Muscle of leg (tissue), 11 donors: Measurements from ENCODE around the gene ERMAP. TPM values are rescaled to one million over a fixed set of nuclear protein-coding genes. Genes with fewer than 3 reads are reported as not detected.

ENCODE experiments used
- DNase-seq: peaks from one replicate; pipeline ENCODE4 v3.0.0; 2013
- H3K27ac ChIP-seq: one replicate; pipeline ENCODE4 v1.5.1; 2013; ENCODE audit warnings: mild to moderate bottlenecking, low read length, control low read depth
- H3K27me3 ChIP-seq: one replicate; pipeline ENCODE4 v1.6.1; 2013; ENCODE audit warnings: low read length; ENCODE audit not compliant: control insufficient read depth, insufficient read depth
- H3K36me3 ChIP-seq: one replicate; pipeline ENCODE4 v1.6.1; 2013; ENCODE audit warnings: low read length; ENCODE audit not compliant: control insufficient read depth, insufficient read depth
- H3K4me1 ChIP-seq: one replicate; pipeline ENCODE4 v1.6.1; 2013; ENCODE audit warnings: low read length; ENCODE audit not compliant: control insufficient read depth, insufficient read depth
- H3K4me3 ChIP-seq: one replicate; pipeline ENCODE4 v1.5.1; 2013; ENCODE audit warnings: low read length, control low read depth
- H3K9me3 ChIP-seq: replicated peaks from 2 replicates; pipeline ENCODE4 v1.6.1; 2013; ENCODE audit warnings: low read depth, low read length; ENCODE audit not compliant: control insufficient read depth
- WGBS: methylation state at CpG from one replicate; pipeline ENCODE4 v1.1.5; 2013; ENCODE audit warnings: missing lambda C conversion rate; ENCODE audit not compliant: insufficient coverage; 5-methylcytosine and 5-hydroxymethylcytosine counted together
- polyA plus RNA-seq, 8 donors: library from polyadenylated mRNA; unstranded; fragments of 120-200 nt; gene quantifications; one replicate each; pipeline versions ENCODE4 v1.2.1 to v1.2.3, GENCODE V29; 2013; ENCODE audit warnings: inconsistent platforms in 1 of 8, low replicate concordance in 1 of 8; ENCODE audit not compliant: insufficient read length in 8 of 8, insufficient read depth in 1 of 8
- total RNA-seq: library from RNA; stranded (reverse); fragments of 120-200 nt; gene quantifications from one replicate; pipeline ENCODE4 v1.2.4, GENCODE V29; 2013

The ERMAP gene
- total and polyA plus RNA-seq, 9 donors: 6.7 to 10.9 (median 8.3) TPM

DNA sequence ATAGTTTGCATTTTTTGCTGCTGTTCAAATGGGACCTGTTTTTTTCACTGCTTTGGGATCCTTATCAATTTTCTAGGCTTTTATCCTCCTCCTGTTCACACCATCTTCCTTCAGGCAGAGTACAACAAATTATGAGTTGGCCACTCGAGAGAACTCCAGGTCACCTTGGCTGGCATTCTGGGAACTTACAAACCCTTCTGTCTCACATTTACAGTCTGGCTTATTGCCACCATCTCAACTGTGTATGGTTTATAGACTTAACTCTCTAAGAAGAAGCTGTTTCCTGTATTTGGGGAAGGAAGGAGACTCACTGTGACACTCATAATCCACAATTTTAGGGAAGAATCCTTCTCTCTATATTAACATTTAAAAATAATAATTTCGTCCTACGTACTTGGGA, 24.1 kb downstream of the ERMAP start:
- peaks cover 2% of the 10 kb centered on the region for H3K4me1 ChIP-seq
- H3K9me3 ChIP-seq: no peaks in the 10 kb centered on the region
- H3K27me3 ChIP-seq: no peaks in the 10 kb centered on the region
- DNase-seq: no peak
- no CpG with 5 or more reads among the region's 3 CpGs for WGBS
- no peak overlapping the region for H3K4me3 ChIP-seq
- H3K36me3 ChIP-seq: peaks cover 9% of the 10 kb centered on the region
- no peak overlapping the region for H3K27ac ChIP-seq

DNA sequence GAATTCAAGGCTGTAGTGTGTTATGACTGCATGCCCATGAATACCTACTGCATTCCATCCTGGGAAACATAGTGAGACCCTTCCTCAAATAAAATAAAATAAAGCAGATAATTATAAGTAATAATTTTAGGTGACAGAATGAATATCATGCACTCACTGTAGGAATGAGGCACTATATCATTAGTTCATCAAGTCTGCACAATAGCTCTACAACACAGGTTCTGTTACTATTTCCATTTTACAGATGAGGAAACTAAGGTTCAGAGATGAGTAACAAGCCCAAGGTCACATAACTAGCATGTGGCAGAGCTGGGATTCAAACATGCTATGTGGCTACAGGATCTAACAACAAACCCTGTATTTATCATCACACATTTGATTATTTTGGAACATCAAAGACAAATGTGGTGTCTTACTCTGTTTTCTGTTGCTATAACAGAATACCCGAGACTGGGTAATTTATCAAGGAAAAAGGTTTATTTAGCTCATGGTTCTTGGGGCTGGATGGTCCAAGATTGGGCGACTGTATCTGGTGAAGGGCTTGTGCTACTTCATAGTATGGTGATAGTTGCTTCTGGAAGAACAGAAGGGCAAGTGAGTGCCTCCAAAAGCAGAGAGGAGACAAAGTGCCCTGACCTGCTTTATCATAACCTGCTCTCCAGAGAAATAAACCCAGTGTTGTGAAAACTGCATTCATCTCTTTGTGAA, 24.7 kb downstream of the ERMAP start:
- DNase-seq: no peak
- Histone ChIP-seq H3K27me3 (no peaks in the 10 kb centered on the region), H3K27ac (no peak overlapping the region), H3K4me3 (no peak overlapping the region), H3K4me1 (peaks cover 2% of the 10 kb centered on the region), H3K9me3 (no peaks in the 10 kb centered on the region), H3K36me3 (peaks cover 9% of the 10 kb centered on the region)
- 94% methylated on average over 2 of the region's 2 CpGs for WGBS

GRCh38 chr1:42844592-42845140, 27.7 kb downstream of the ERMAP start:
- Histone ChIP-seq H3K9me3 (no peaks in the 10 kb centered on the region), H3K27ac (no peak overlapping the region), H3K4me1 (peaks cover 11% of the 10 kb centered on the region), H3K36me3 (peaks cover 11% of the 10 kb centered on the region), H3K27me3 (no peaks in the 10 kb centered on the region), H3K4me3 (no peak overlapping the region)
- whole genome bisulfite sequencing: 100% methylated on average over 2 of the region's 4 CpGs
- DNase-seq: no peak

DNA sequence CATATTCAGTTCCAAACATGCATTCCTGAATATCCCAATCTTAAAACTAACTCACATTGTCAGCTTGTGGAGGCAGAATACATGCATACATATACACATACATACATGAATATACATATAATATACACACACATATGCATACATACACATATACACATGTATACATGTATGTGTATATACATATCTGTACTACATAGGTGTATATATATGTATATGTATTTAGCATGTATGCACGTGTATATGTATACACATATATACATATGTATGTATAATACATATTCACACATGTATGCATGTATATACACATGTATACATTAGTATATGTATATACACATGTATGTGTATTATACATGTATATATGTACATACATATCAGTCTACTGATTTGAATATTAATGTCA, 28.3 kb downstream of the ERMAP start:
- no peaks in the 10 kb centered on the region for H3K9me3 ChIP-seq
- no peaks in the 10 kb centered on the region for H3K27me3 ChIP-seq
- no peak for DNase-seq
- WGBS: no CpG with 5 or more reads among the region's 1 CpG
- H3K4me1 ChIP-seq: peaks cover 11% of the 10 kb centered on the region
- peaks cover 14% of the 10 kb centered on the region for H3K36me3 ChIP-seq
- no peak overlapping the region for H3K4me3 ChIP-seq
- no peak overlapping the region for H3K27ac ChIP-seq

DNA sequence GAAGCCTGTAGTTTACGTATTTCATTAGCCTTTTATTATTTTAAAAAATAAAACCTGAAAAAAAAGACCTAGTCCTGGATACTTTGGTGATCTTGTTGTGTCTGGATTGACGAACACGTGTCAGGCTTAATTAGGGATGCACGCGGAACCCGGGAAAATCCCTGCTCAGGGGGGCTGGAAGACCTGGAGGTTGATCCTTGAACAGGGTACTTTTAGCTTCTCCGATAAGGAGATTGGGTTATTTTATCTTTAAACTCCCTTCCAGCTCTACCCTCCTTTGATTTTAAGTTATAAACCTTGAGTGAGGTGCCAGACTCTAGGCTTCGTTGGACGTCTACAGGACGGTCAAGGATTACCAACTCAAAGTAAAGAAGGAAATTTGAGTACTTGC, 28.9 kb downstream of the ERMAP start:
- Histone ChIP-seq H3K4me3 (peak overlapping the region; percentile 85), H3K27ac (no peak overlapping the region), H3K4me1 (peaks cover 11% of the 10 kb centered on the region), H3K36me3 (peaks cover 19% of the 10 kb centered on the region), H3K27me3 (no peaks in the 10 kb centered on the region), H3K9me3 (peaks cover 1% of the 10 kb centered on the region)
- no peak for DNase-seq
- no CpG with 5 or more reads among the region's 10 CpGs for WGBS

- peaks cover 11% of the 10 kb centered on the region for H3K4me1 ChIP-seq
- no peaks in the 10 kb centered on the region for H3K27me3 ChIP-seq
- WGBS: 0% methylated on average over 45 of the region's 50 CpGs
- H3K4me3 ChIP-seq: peak within 1 kb of the TSS; percentile 85
- H3K36me3 ChIP-seq: peaks cover 26% of the 10 kb centered on the region
- DNase-seq: peak; percentile 99
- peak within 1 kb of the TSS; percentile 77 for H3K27ac ChIP-seq
- H3K9me3 ChIP-seq: peaks cover 4% of the 10 kb centered on the region
Observed at GRCh38 chr1:42846257-42847110, 29.6 kb downstream of the ERMAP start, which contains the start of gene ZNF691. ZNF691 (plus strand) TSS chr1:42846613; CDS start chr1:42849659, 3,046 bp downstream.

DNA sequence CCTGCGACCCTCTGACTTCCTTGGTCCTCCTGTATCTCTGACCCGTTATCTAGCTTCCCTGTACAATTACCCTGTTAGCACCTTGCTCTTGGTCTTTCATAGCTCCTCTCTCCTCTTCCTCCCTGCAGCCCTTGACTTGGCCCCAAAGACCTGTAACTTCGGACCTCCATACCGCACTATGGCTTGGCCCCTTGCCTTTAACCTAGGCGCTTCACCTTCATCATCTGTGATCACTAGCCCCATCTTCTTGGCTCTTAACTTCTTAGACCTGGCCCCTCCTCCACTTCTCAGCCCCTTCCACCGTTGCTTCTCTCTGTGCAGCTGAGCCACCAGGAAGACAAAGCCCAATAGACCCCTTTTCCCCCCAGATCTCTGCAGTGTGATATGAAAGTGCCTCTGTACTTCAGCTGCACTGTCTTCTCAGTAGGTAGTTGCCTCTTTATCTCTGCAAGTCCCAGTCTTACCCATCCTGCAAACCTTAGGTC, 30.2 kb downstream of the ERMAP start:
- peaks cover 4% of the 10 kb centered on the region for H3K9me3 ChIP-seq
- H3K4me3 ChIP-seq: peak overlapping the region; percentile 85
- H3K27ac ChIP-seq: no peak overlapping the region
- H3K36me3 ChIP-seq: peaks cover 32% of the 10 kb centered on the region
- peak; percentile 12 for DNase-seq
- WGBS: 4% methylated on average over 6 of the region's 6 CpGs
- H3K27me3 ChIP-seq: no peaks in the 10 kb centered on the region
- H3K4me1 ChIP-seq: peaks cover 11% of the 10 kb centered on the region

DNA sequence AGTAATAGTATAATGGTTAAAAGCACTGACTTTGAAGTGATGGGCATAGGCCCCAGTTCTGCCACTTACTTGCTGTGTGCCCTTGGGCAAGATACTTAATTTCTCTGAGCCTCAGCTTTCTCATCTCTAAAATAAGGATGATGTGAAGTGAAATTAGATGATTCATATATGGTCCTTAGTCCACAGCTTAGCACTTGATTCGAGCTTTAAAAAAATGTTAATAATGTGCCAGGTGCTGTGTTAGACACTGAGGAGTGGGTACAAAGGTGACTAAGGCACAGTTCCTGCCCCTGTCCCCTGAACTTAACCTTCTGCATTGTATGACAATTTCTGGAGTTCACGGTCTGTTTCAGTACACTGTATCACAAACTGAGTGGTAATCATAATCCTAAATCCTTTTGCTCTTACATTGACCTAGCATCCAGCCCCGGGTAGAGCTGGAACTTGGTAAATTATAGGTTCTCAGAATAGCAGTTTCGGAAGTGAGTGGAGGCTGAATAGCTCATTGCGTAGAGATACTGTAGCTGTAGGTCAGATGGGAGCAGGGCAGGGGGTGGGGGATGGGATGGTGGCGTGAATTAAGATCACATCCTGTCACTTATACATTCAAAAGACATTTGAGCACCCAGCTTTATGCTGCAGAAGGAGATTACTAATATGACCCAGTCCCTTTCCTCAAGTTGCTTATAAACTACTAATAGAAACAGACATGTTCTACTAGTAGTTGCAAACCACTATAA, 31.0 kb downstream of the ERMAP start:
- no peak overlapping the region for H3K27ac ChIP-seq
- no peak for DNase-seq
- 60% methylated on average over 1 of the region's 6 CpGs for WGBS

GRCh38 chr1:42848823-42849537, 32.1 kb downstream of the ERMAP start:
- WGBS: no CpG with 5 or more reads among the region's 2 CpGs
- Histone ChIP-seq H3K4me3 (no peak overlapping the region), H3K9me3 (peaks cover 4% of the 10 kb centered on the region), H3K27ac (no peak overlapping the region), H3K36me3 (peaks cover 31% of the 10 kb centered on the region), H3K27me3 (no peaks in the 10 kb centered on the region), H3K4me1 (peaks cover 11% of the 10 kb centered on the region)
- DNase-seq: no peak

More for the DNA sequence above, 31.0 kb downstream of the ERMAP start:
- H3K9me3 ChIP-seq: peaks cover 4% of the 10 kb centered on the region
- H3K36me3 ChIP-seq: peaks cover 31% of the 10 kb centered on the region
- no peak overlapping the region for H3K4me3 ChIP-seq
- peaks cover 11% of the 10 kb centered on the region for H3K4me1 ChIP-seq
- no peaks in the 10 kb centered on the region for H3K27me3 ChIP-seq
